H9 (cell line): ENCODE measurements around the gene TBXAS1. TPM values are rescaled to one million over a fixed set of nuclear protein-coding genes. Genes with fewer than 3 reads are reported as not detected.

Experiments
- DNase-seq: peaks from one replicate; pipeline ENCODE4 v3.0.0-alpha.2; 2017
- H2AFZ ChIP-seq: one replicate; pipeline ENCODE4 v1.6.1; 2013; ENCODE audit warnings: mild to moderate bottlenecking, low read length, control low read depth, moderate library complexity
- H2AK5ac ChIP-seq: 2 replicates; pipeline ENCODE4 v1.6.1; 2013; ENCODE audit warnings: low read length, control low read depth, mixed read lengths; ENCODE audit not compliant: insufficient read length
- H2BK120ac ChIP-seq: one replicate; pipeline ENCODE4 v1.6.1; 2013; ENCODE audit warnings: low read depth, mild to moderate bottlenecking, low read length, control low read depth, inconsistent platforms; ENCODE audit not compliant: poor library complexity, severe bottlenecking
- H2BK12ac ChIP-seq: 2 replicates; pipeline ENCODE4 v1.6.1; 2013; ENCODE audit warnings: low read length, control low read depth, mixed read lengths, low read depth; ENCODE audit not compliant: insufficient read length
- H2BK15ac ChIP-seq: 2 replicates; pipeline ENCODE4 v1.6.1; 2013; ENCODE audit warnings: low read depth, low read length, control low read depth
- H2BK20ac ChIP-seq: one replicate; pipeline ENCODE4 v1.6.1; 2013; ENCODE audit warnings: low read depth, mild to moderate bottlenecking, low read length, control low read depth, inconsistent platforms; ENCODE audit not compliant: poor library complexity, severe bottlenecking
- H2BK5ac ChIP-seq: 2 replicates; pipeline ENCODE4 v1.6.1; 2013; ENCODE audit warnings: low read length, control low read depth, mixed read lengths; ENCODE audit not compliant: insufficient read length
- H3K14ac ChIP-seq: 2 replicates; pipeline ENCODE4 v1.6.1; 2013; ENCODE audit warnings: low read length, control low read depth; ENCODE audit not compliant: insufficient read depth
- H3K18ac ChIP-seq: 2 replicates; pipeline ENCODE4 v1.6.1; 2013; ENCODE audit warnings: low read depth, mild to moderate bottlenecking, mixed read lengths, low read length, control low read depth; ENCODE audit not compliant: insufficient read length
- H3K23ac ChIP-seq: 2 replicates; pipeline ENCODE4 v1.6.1; 2013; ENCODE audit warnings: low read length, control low read depth, mixed read lengths, low read depth; ENCODE audit not compliant: insufficient read length
- H3K23me2 ChIP-seq: 2 replicates; pipeline ENCODE4 v1.6.1; 2013; ENCODE audit warnings: low read depth, mild to moderate bottlenecking, mixed read lengths, low read length, control low read depth; ENCODE audit not compliant: insufficient read length, poor library complexity, severe bottlenecking
- H3K27ac ChIP-seq: 2 replicates; pipeline ENCODE4 v1.5.1; 2013; ENCODE audit warnings: low read length, control low read depth, mixed read lengths, low read depth; ENCODE audit not compliant: insufficient read length
- H3K27me3 ChIP-seq: 2 replicates; pipeline ENCODE4 v1.6.1; 2013; ENCODE audit warnings: low read length, control low read depth, inconsistent platforms; ENCODE audit not compliant: insufficient read depth
- H3K4ac ChIP-seq: 2 replicates; pipeline ENCODE4 v1.6.1; 2013; ENCODE audit warnings: low read depth, mild to moderate bottlenecking, control low read depth, inconsistent platforms, low read length, moderate library complexity
- H3K4me1 ChIP-seq: 2 replicates; pipeline ENCODE4 v1.6.1; 2013; ENCODE audit warnings: low read length, control low read depth, inconsistent platforms; ENCODE audit not compliant: insufficient read depth
- H3K4me2 ChIP-seq: 2 replicates; pipeline ENCODE4 v1.6.1; 2013; ENCODE audit warnings: low read length, control low read depth, mixed read lengths; ENCODE audit not compliant: insufficient read length, insufficient read depth
- H3K56ac ChIP-seq: 2 replicates; pipeline ENCODE4 v1.6.1; 2013; ENCODE audit warnings: low read depth, mild to moderate bottlenecking, mixed read lengths, low read length, control low read depth; ENCODE audit not compliant: insufficient read length
- H3K79me1 ChIP-seq: 2 replicates; pipeline ENCODE4 v1.6.1; 2013; ENCODE audit warnings: low read depth, mild to moderate bottlenecking, moderate library complexity, low read length, control low read depth, inconsistent platforms; ENCODE audit not compliant: insufficient read depth, poor library complexity, severe bottlenecking
- H3K79me2 ChIP-seq: 2 replicates; pipeline ENCODE4 v1.6.1; 2013; ENCODE audit warnings: low read length, control low read depth, inconsistent platforms; ENCODE audit not compliant: insufficient read depth
- H3K9ac ChIP-seq: 2 replicates; pipeline ENCODE4 v1.6.1; 2013; ENCODE audit warnings: low read length, control low read depth, mixed read lengths; ENCODE audit not compliant: insufficient read length; ENCODE audit errors: extremely low read depth
- H3K9me3 ChIP-seq: one replicate; pipeline ENCODE4 v1.6.1; 2013; ENCODE audit warnings: low read depth, low read length, inconsistent platforms; ENCODE audit not compliant: control insufficient read depth
- H3T11ph ChIP-seq: one replicate; pipeline ENCODE4 v1.6.1; 2013; ENCODE audit warnings: mild to moderate bottlenecking, low read length, control low read depth, inconsistent platforms
- H4K20me1 ChIP-seq: one replicate; pipeline ENCODE4 v1.6.1; 2013; ENCODE audit not compliant: control insufficient read depth, insufficient read length, insufficient read depth
- H4K5ac ChIP-seq: 2 replicates; pipeline ENCODE4 v1.6.1; 2013; ENCODE audit warnings: low read depth, mild to moderate bottlenecking, mixed read lengths, low read length, control low read depth; ENCODE audit not compliant: insufficient read length
- H4K8ac ChIP-seq: replicated peaks from 2 replicates; pipeline ENCODE4 v1.6.1; 2013; ENCODE audit warnings: low read length, control low read depth, mixed read lengths, low read depth; ENCODE audit not compliant: insufficient read length
- H4K91ac ChIP-seq: 2 replicates; pipeline ENCODE4 v1.6.1; 2013; ENCODE audit warnings: low read depth, mild to moderate bottlenecking, moderate library complexity, mixed read lengths, low read length, control low read depth; ENCODE audit not compliant: insufficient read length
- H3K27ac Mint-ChIP-seq, 3 experiments: 2 replicates in 2 of 3; 3 replicates in 1 of 3; pipeline ENCODE4 v1.8.0; 2020 to 2021; ENCODE audit warnings: mixed read lengths in 3 of 3, mild to moderate bottlenecking in 1 of 3, moderate library complexity in 1 of 3
- H3K27me3 Mint-ChIP-seq: 2 replicates; pipeline ENCODE4 v1.8.0; 2021; ENCODE audit warnings: low read depth, mild to moderate bottlenecking, moderate library complexity, mixed read lengths
- H3K36me3 Mint-ChIP-seq, 3 experiments: 2 replicates in 2 of 3; 3 replicates in 1 of 3; pipeline ENCODE4 v1.8.0; 2020 to 2021; ENCODE audit warnings: low read depth in 3 of 3, mixed read lengths in 3 of 3; ENCODE audit not compliant: insufficient read depth in 1 of 3
- H3K4me1 Mint-ChIP-seq, 2 experiments: 2 replicates each; pipeline ENCODE4 v1.8.0; 2020; ENCODE audit warnings: mixed read lengths in 2 of 2
- H3K4me3 Mint-ChIP-seq, 2 experiments: 2 replicates in 1 of 2; 3 replicates in 1 of 2; pipeline ENCODE4 v1.8.0; 2020 to 2021; ENCODE audit warnings: mild to moderate bottlenecking in 2 of 2, mixed read lengths in 2 of 2, moderate library complexity in 1 of 2
- H3K9me3 Mint-ChIP-seq, 2 experiments: 2 replicates in 1 of 2; 3 replicates in 1 of 2; pipeline ENCODE4 v1.8.0; 2020; ENCODE audit warnings: mild to moderate bottlenecking in 2 of 2, mixed read lengths in 2 of 2, moderate library complexity in 1 of 2
- WGBS: extraction: QIAGEN DNeasy Blood & Tissue Kit; methylation state at CpG from one replicate; pipeline ENCODE4 v1.1.7; 2013; ENCODE audit warnings: missing lambda C conversion rate, low lambda C conversion rate, mixed read lengths; ENCODE audit not compliant: insufficient read length; ENCODE audit errors: extremely low coverage; 5-methylcytosine and 5-hydroxymethylcytosine counted together
- total RNA-seq: library from RNA; stranded (reverse); gene quantifications from 2 replicates; pipeline ENCODE4 v1.2.1, GENCODE V29; 2021
- TF ChIP-seq, protein P1 (sequence below): fragments of 200-600 bp; sonication (generic); conservative IDR thresholded peaks from 3 replicates; pipeline ENCODE4 v1.8.0; 2021; ENCODE audit warnings: antibody characterized with exemption, mild to moderate bottlenecking

The TBXAS1 gene
- total RNA-seq, 1 experiment from 2014 or later = 0.39 TPM

DNA sequence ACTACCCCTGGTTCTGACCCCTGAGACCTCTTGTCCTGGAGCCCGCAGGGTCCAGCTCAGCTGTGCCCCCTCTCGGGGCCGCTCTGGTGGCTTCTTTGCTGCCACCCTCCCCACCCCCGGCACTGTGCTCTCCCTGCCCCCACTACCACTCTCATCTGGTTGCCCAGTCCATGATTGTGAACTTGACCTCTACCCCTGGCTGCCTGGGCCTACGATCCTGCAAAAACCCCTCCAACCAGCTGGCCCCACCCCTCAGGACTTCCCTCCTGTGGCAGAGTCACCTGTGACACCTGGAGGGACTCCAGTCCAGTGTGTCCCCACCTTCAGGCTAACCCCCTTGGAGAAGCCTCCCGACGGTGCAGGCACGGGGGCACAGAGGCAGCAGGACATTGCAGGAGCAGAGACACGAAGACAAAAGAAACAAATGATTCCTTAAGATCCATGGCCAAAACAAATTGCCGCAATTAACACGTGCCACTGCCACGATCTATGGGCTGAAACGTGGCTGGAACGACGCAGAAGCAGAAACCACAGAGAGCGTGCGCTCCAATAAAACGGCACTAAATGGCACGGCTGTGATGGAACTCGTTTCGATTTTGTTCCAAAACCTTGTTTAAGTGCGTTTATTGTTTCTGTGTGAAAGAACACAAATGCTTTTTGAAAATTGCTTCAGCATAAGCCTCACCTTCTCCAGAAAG lies 161.7 kb downstream of the TBXAS1 start:
- no peaks in the 10 kb centered on the region for H3K79me2 ChIP-seq
- Mint-ChIP-seq H3K27ac (no peak overlapping the region; a peak in 1 of 7 replicates), H3K27me3 (peaks cover 3% of the 10 kb centered on the region; the same call in 1 of the 2 replicates), H3K4me1 (peaks cover 10% of the 10 kb centered on the region in 2 experiments), H3K4me3 (no peak overlapping the region), H3K36me3 (no peaks in the 10 kb centered on the region), H3K9me3 (no peaks in the 10 kb centered on the region)
- no peak overlapping the region for H4K91ac ChIP-seq
- no peak overlapping the region for H3K56ac ChIP-seq
- WGBS = no CpG with 5 or more reads among the region's 22 CpGs
- no peak overlapping the region for H2BK12ac ChIP-seq
- DNase-seq = no peak
- H2BK5ac ChIP-seq = no peak overlapping the region
- H3K18ac ChIP-seq = no peak overlapping the region
- no peaks in the 10 kb centered on the region; the same call in 1 of the 2 replicates for H3K27me3 ChIP-seq
- no peak overlapping the region for H3T11ph ChIP-seq
- TF ChIP-seq, protein P1, sequence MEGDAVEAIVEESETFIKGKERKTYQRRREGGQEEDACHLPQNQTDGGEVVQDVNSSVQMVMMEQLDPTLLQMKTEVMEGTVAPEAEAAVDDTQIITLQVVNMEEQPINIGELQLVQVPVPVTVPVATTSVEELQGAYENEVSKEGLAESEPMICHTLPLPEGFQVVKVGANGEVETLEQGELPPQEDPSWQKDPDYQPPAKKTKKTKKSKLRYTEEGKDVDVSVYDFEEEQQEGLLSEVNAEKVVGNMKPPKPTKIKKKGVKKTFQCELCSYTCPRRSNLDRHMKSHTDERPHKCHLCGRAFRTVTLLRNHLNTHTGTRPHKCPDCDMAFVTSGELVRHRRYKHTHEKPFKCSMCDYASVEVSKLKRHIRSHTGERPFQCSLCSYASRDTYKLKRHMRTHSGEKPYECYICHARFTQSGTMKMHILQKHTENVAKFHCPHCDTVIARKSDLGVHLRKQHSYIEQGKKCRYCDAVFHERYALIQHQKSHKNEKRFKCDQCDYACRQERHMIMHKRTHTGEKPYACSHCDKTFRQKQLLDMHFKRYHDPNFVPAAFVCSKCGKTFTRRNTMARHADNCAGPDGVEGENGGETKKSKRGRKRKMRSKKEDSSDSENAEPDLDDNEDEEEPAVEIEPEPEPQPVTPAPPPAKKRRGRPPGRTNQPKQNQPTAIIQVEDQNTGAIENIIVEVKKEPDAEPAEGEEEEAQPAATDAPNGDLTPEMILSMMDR = no peak
- no peaks in the 10 kb centered on the region for H3K4me1 ChIP-seq
- H2AFZ ChIP-seq = no peak overlapping the region
- H2BK15ac ChIP-seq = no peak overlapping the region
- H4K20me1 ChIP-seq = no peaks in the 10 kb centered on the region
- H4K5ac ChIP-seq = no peak overlapping the region
- H3K9ac ChIP-seq = no peak overlapping the region
- no peak overlapping the region for H3K4ac ChIP-seq
- no peak overlapping the region; the same call in 1 of the 2 replicates for H3K14ac ChIP-seq
- no peaks in the 10 kb centered on the region for H3K79me1 ChIP-seq
- H3K9me3 ChIP-seq = no peaks in the 10 kb centered on the region
- H3K23ac ChIP-seq = no peak overlapping the region
- no peak overlapping the region for H2BK20ac ChIP-seq
- H2AK5ac ChIP-seq = no peak overlapping the region
- H3K4me2 ChIP-seq = no peak overlapping the region
- no peak overlapping the region for H2BK120ac ChIP-seq
- no peak overlapping the region for H3K27ac ChIP-seq
- H4K8ac ChIP-seq = no peak overlapping the region
- H3K23me2 ChIP-seq = no peaks in the 10 kb centered on the region
